ENCODE results near the gene PFN3. TPM values are rescaled to one million over a fixed set of nuclear protein-coding genes. Genes with fewer than 3 reads are reported as not detected.

PFN3 gene
- total and polyA plus RNA-seq, 2 experiments from 2014 or later, result 1.9 to 2.0 TPM

GRCh38 chr5:177412603-177413233 is 12.3 kb upstream of the PFN3 start:
- Histone ChIP-seq H3K27me3 (ENCODE audit: insufficient read depth) (0 out of 2 replicates have a peak, but pooled peaks cover 12% of the 10 kb centered on the region), H3K36me3 (ENCODE audit: insufficient read depth) (no peaks in the 10 kb centered on the region), H3K79me2 (replicated peaks; ENCODE audit: insufficient read depth) (no peaks in the 10 kb centered on the region), H2AFZ (no peak overlapping the region), H4K20me1 (replicated peaks; ENCODE audit: insufficient read depth) (no peaks in the 10 kb centered on the region), H3K9me2 (ENCODE audit: insufficient read depth) (peaks cover 7% of the 10 kb centered on the region; the same call in 1 of the 2 replicates), H3K4me2 (no peak overlapping the region), H3K4me1 (ENCODE audit: insufficient read depth) (no peaks in the 10 kb centered on the region), H3K4me3 (no peak overlapping the region), H3F3A (replicated peaks; ENCODE audit: low read depth) (no peaks in the 10 kb centered on the region), H3K27ac (ENCODE audit: low read depth) (no peak overlapping the region)
- Mint-ChIP-seq H3K36me3 (ENCODE audit: low read depth) (no peaks in the 10 kb centered on the region), H3K9me3 (no peaks in the 10 kb centered on the region), H3K4me1 (no peaks in the 10 kb centered on the region), H3K27me3 (ENCODE audit: insufficient read depth, low read depth, poor library complexity) (peaks cover 18% of the 10 kb centered on the region), H3K27ac (no peak overlapping the region), H3K4me3 (no peak overlapping the region)
- ATAC-seq, result no peak
- TF ChIP-seq CTCF (conservative IDR thresholded peaks at IDR 0.05; ENCODE audit: low read depth in 2 of 2) (no peak), STAT1 (IDR thresholded peaks at IDR 0.05; ENCODE audit: unreplicated experiment) (no peak), NANOG (IDR thresholded peaks at IDR 0.05; ENCODE audit: borderline replicate concordance) (no peak), ETS1 (IDR thresholded peaks at IDR 0.05) (no peak), ZNF331 (CRISPR knock-in tag; IDR thresholded peaks at IDR 0.05; ENCODE audit: low read depth) (no peak), JUNB (IDR thresholded peaks at IDR 0.05; ENCODE audit: unreplicated experiment) (no peak), EZH2phosphoT487 (IDR thresholded peaks at IDR 0.05; ENCODE audit: unreplicated experiment) (no peak), CREB1 (CRISPR knock-in tag; IDR thresholded peaks at IDR 0.05; ENCODE audit: low read depth) (no peak), ZNF114 (CRISPR knock-in tag; IDR thresholded peaks at IDR 0.05) (no peak)
- no peak for DNase-seq (ENCODE audit: low spot score)

- Histone ChIP-seq H3K79me2 (replicated peaks; ENCODE audit: insufficient read depth) (no peaks in the 10 kb centered on the region), H3K4me2 (no peak overlapping the region), H3K36me3 (ENCODE audit: insufficient read depth) (no peaks in the 10 kb centered on the region), H3K27me3 (ENCODE audit: insufficient read depth) (peaks cover 33% of the 10 kb centered on the region), H3K4me3 (no peak overlapping the region), H3K4me1 (ENCODE audit: insufficient read depth) (no peaks in the 10 kb centered on the region), H3F3A (replicated peaks; ENCODE audit: low read depth) (no peaks in the 10 kb centered on the region), H3K27ac (ENCODE audit: low read depth) (no peak overlapping the region), H4K20me1 (replicated peaks; ENCODE audit: insufficient read depth) (no peaks in the 10 kb centered on the region), H3K9me2 (ENCODE audit: insufficient read depth) (peaks cover 10% of the 10 kb centered on the region; the same call in 1 of the 2 replicates), H2AFZ (no peak overlapping the region)
- H3K27ac Mint-ChIP-seq, result no peak overlapping the region
- ATAC-seq, result no peak
- no peaks in the 10 kb centered on the region for H3K9me3 Mint-ChIP-seq
- no peaks in the 10 kb centered on the region for H3K36me3 Mint-ChIP-seq (ENCODE audit: low read depth)
- H3K4me3 Mint-ChIP-seq, result no peak overlapping the region
- H3K27me3 Mint-ChIP-seq (ENCODE audit: insufficient read depth, low read depth, poor library complexity), result peaks cover 36% of the 10 kb centered on the region
- no peaks in the 10 kb centered on the region for H3K4me1 Mint-ChIP-seq
- TF ChIP-seq CTCF (conservative IDR thresholded peaks at IDR 0.05; ENCODE audit: low read depth in 2 of 2) (no peak), CREB1 (CRISPR knock-in tag; IDR thresholded peaks at IDR 0.05; ENCODE audit: low read depth) (no peak), REST (IDR thresholded peaks at IDR 0.05; ENCODE audit: unreplicated experiment) (no peak), ETS1 (IDR thresholded peaks at IDR 0.05) (no peak), EZH2phosphoT487 (IDR thresholded peaks at IDR 0.05; ENCODE audit: unreplicated experiment) (no peak), ZNF331 (CRISPR knock-in tag; IDR thresholded peaks at IDR 0.05; ENCODE audit: low read depth) (no peak)
- no peak for DNase-seq (ENCODE audit: low spot score)
Measured at GRCh38 chr5:177410575-177410974, 10.1 kb upstream of the PFN3 start.

Data from GM23338 (cell line).